HCT116 (cell line): ENCODE measurements around the gene SLC38A9.

Source experiments
- EGR1 ChIP-seq: IDR thresholded peaks from 2 replicates; pipeline ENCODE4 v1.6.1; 2012; ENCODE audit warnings: low read depth
- JUND ChIP-seq: IDR thresholded peaks from 2 replicates; pipeline ENCODE4 v1.6.1; 2012
- RAD21 ChIP-seq: IDR thresholded peaks from 2 replicates; pipeline ENCODE4 v1.6.1; 2012; ENCODE audit warnings: low read depth, mild to moderate bottlenecking
- ZFX ChIP-seq: fragments of 450-650 bp; IDR thresholded peaks from 2 replicates; pipeline ENCODE4 v1.6.1; 2017
- ZNF274 ChIP-seq: fragments of 200-500 bp; sonication (Bioruptor generic); IDR thresholded peaks from 2 replicates; pipeline ENCODE4 v1.6.1; 2014; ENCODE audit warnings: mild to moderate bottlenecking, low read depth, low read length, inconsistent platforms
- TF ChIP-seq, protein P1 (sequence below): IDR thresholded peaks from 2 replicates; pipeline ENCODE4 v1.6.1; 2012
- TF ChIP-seq, protein P2 (sequence below), 3 experiments: fragments of 200-600 bp in 1 of 3; sonication (generic) in 1 of 3; IDR thresholded peaks in 2 of 3; conservative IDR thresholded peaks in 1 of 3; 2 replicates each; pipeline ENCODE4 v1.5.1; 2012 to 2017; ENCODE audit warnings: low read depth in 2 of 3, low read length in 2 of 3, antibody characterized with exemption in 1 of 3, borderline replicate concordance in 1 of 3, control low read depth in 1 of 3, mild to moderate bottlenecking in 1 of 3, mixed read lengths in 1 of 3, mixed run types in 1 of 3, moderate library complexity in 1 of 3; ENCODE audit not compliant: insufficient read depth in 1 of 3
- TF ChIP-seq, protein P3 (sequence below): IDR thresholded peaks from 2 replicates; pipeline ENCODE4 v1.6.1; 2011; ENCODE audit warnings: mild to moderate bottlenecking, low read length, moderate library complexity; ENCODE audit not compliant: insufficient replicate concordance; ENCODE audit errors: extremely low read depth

DNA sequence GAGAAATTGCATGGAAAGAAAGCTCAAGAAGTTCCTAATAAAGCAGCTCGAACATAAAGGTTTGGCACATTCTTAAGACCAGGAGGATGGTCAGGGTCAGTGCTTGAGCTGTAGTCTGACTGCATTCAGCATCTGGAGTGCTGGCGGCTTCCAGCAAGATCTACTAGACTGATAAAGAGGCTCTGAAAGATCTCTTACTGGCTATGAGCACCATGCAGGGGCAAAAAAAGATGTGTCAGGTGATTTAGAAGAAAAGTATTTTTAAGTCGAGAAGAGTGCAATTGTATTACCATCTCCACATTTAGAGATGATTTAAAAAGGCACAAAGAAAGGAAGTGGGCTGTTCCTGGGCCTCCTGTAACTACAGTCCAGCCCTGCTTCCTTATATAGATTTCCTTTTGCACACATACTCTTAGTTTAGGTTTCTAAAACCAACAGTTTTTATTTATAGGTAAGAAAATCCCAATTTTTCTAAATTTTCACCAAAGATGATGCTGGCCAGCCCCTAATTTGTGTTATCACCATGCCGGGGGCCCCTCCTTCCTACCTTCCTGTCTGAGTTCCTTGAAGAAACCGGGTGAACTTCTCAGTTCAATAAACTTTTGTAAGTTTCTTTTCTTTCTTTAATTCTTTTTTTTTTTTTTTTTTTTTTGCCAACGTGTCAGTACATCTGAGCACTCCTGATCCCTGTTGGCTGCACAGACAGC, 111.5 kb downstream of the SLC38A9 start:
- no peak for TF ChIP-seq ZFX
- TF ChIP-seq, protein P1, sequence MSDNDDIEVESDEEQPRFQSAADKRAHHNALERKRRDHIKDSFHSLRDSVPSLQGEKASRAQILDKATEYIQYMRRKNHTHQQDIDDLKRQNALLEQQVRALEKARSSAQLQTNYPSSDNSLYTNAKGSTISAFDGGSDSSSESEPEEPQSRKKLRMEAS, result no peak; the same call in 1 of the 2 replicates
- no peak for TF ChIP-seq RAD21
- TF ChIP-seq, protein P2, sequence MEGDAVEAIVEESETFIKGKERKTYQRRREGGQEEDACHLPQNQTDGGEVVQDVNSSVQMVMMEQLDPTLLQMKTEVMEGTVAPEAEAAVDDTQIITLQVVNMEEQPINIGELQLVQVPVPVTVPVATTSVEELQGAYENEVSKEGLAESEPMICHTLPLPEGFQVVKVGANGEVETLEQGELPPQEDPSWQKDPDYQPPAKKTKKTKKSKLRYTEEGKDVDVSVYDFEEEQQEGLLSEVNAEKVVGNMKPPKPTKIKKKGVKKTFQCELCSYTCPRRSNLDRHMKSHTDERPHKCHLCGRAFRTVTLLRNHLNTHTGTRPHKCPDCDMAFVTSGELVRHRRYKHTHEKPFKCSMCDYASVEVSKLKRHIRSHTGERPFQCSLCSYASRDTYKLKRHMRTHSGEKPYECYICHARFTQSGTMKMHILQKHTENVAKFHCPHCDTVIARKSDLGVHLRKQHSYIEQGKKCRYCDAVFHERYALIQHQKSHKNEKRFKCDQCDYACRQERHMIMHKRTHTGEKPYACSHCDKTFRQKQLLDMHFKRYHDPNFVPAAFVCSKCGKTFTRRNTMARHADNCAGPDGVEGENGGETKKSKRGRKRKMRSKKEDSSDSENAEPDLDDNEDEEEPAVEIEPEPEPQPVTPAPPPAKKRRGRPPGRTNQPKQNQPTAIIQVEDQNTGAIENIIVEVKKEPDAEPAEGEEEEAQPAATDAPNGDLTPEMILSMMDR (IDR thresholded peaks at IDR 0.05 in 2 of 3, conservative IDR thresholded peaks at IDR 0.05 in 1 of 3; ENCODE audit: borderline replicate concordance in 1 of 3, insufficient read depth in 1 of 3, low read depth in 2 of 3, low read length in 2 of 3), result no peak
- TF ChIP-seq, protein P3, sequence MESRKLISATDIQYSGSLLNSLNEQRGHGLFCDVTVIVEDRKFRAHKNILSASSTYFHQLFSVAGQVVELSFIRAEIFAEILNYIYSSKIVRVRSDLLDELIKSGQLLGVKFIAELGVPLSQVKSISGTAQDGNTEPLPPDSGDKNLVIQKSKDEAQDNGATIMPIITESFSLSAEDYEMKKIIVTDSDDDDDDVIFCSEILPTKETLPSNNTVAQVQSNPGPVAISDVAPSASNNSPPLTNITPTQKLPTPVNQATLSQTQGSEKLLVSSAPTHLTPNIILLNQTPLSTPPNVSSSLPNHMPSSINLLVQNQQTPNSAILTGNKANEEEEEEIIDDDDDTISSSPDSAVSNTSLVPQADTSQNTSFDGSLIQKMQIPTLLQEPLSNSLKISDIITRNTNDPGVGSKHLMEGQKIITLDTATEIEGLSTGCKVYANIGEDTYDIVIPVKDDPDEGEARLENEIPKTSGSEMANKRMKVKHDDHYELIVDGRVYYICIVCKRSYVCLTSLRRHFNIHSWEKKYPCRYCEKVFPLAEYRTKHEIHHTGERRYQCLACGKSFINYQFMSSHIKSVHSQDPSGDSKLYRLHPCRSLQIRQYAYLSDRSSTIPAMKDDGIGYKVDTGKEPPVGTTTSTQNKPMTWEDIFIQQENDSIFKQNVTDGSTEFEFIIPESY, result no peak
- no peak for TF ChIP-seq JUND
- no peak for TF ChIP-seq EGR1
- no peak for TF ChIP-seq ZNF274
